PC-3 (cell line): ENCODE data around the gene TMEM82. TPM values are rescaled to one million over a fixed set of nuclear protein-coding genes. Genes with fewer than 3 reads are reported as not detected.

Experiments used
- ATAC-seq: fragments of 200-7000 bp; cut with Tn5 transposase; 2 replicates; pipeline ENCODE4 v1.9.1; 2020; ENCODE audit warnings: mild to moderate bottlenecking, moderate library complexity
- BruUV-seq: library from RNA; stranded (reverse); fragments of 400-500 nt; replicated peaks from 2 replicates; lab custom pipeline; 2021; lab: Mats Ljungman, UMichigan
- CTCF ChIA-PET: fragments of 300-600 bp; sonication (Branson Sonifier 250); formaldehyde crosslinking; loops from one replicate; lab custom pipeline; 2022; ENCODE audit warnings: antibody characterized with exemption; lab: Charles Lee
- POLR2A ChIA-PET: fragments of 300-600 bp; sonication (Branson Sonifier 250); formaldehyde crosslinking; loops from one replicate; lab custom pipeline; 2022; ENCODE audit warnings: antibody characterized with exemption; ENCODE audit not compliant: unreplicated experiment; lab: Charles Lee
- DNase-seq: peaks from one replicate; pipeline ENCODE4 v3.0.0-alpha.2; 2015
- H2AFZ ChIP-seq: fragments of 300-600 bp; sonication (generic); 2 replicates; pipeline ENCODE4 v1.6.0; 2016; ENCODE audit warnings: antibody characterized with exemption, low read length
- H3F3A ChIP-seq: fragments of 300-600 bp; sonication (generic); one replicate; pipeline ENCODE4 v1.6.0; 2017; ENCODE audit warnings: antibody characterized with exemption, low read length, control low read depth, mild to moderate bottlenecking; ENCODE audit not compliant: unreplicated experiment
- H3K27ac ChIP-seq: fragments of 300-600 bp; sonication (generic); 2 replicates; pipeline ENCODE4 v1.5.1; 2016; ENCODE audit warnings: mild to moderate bottlenecking, low read length
- H3K27me3 ChIP-seq: fragments of 300-600 bp; sonication (generic); 2 replicates; pipeline ENCODE4 v1.6.1; 2016; ENCODE audit warnings: low read length, mixed read lengths
- H3K36me3 ChIP-seq: fragments of 300-600 bp; sonication (generic); 2 replicates; pipeline ENCODE4 v1.6.1; 2016; ENCODE audit warnings: low read depth, mixed run types, low read length, mixed read lengths
- H3K4me1 ChIP-seq: fragments of 300-600 bp; sonication (generic); 2 replicates; pipeline ENCODE4 v1.5.1; 2016; ENCODE audit warnings: low read length; ENCODE audit not compliant: insufficient read depth
- H3K4me2 ChIP-seq: fragments of 300-600 bp; sonication (generic); 2 replicates; pipeline ENCODE4 v1.6.0; 2016; ENCODE audit warnings: low read length
- H3K4me3 ChIP-seq: fragments of 300-600 bp; sonication (generic); 2 replicates; pipeline ENCODE4 v1.5.1; 2016; ENCODE audit warnings: mild to moderate bottlenecking, low read length, mixed read lengths
- H3K79me2 ChIP-seq: fragments of 300-600 bp; sonication (generic); 2 replicates; pipeline ENCODE4 v1.6.1; 2017; ENCODE audit warnings: low read length, mixed read lengths
- H3K9ac ChIP-seq: fragments of 300-600 bp; sonication (generic); 2 replicates; pipeline ENCODE4 v1.6.0; 2016; ENCODE audit warnings: mild to moderate bottlenecking, low read length
- H3K9me2 ChIP-seq: fragments of 300-600 bp; sonication (generic); replicated peaks from 2 replicates; pipeline ENCODE4 v1.6.1; 2016; ENCODE audit warnings: mixed run types, low read length, mixed read lengths
- H3K9me3 ChIP-seq: fragments of 300-600 bp; sonication (generic); 2 replicates; pipeline ENCODE4 v1.6.1; 2016; ENCODE audit warnings: low read length, mixed read lengths
- H4K20me1 ChIP-seq: fragments of 300-600 bp; sonication (generic); 2 replicates; pipeline ENCODE4 v1.6.1; 2016; ENCODE audit warnings: low read length, mixed read lengths
- CTCF ChIP-seq: fragments of 300-600 bp; sonication (generic); conservative IDR thresholded peaks from 2 replicates; pipeline ENCODE4 v1.5.1; 2017; ENCODE audit warnings: antibody characterized with exemption, low read depth, mild to moderate bottlenecking, low read length
- EZH2 ChIP-seq: fragments of 300-600 bp; sonication (generic); IDR thresholded peaks from one replicate; pipeline ENCODE4 v1.6.1; 2017; ENCODE audit warnings: antibody characterized with exemption, mild to moderate bottlenecking, low read length; ENCODE audit not compliant: unreplicated experiment
- EZH2phosphoT487 ChIP-seq: fragments of 300-600 bp; sonication (generic); IDR thresholded peaks from 2 replicates; pipeline ENCODE4 v1.6.1; 2018; ENCODE audit warnings: mild to moderate bottlenecking, antibody characterized with exemption, low read length, borderline replicate concordance
- intact Hi-C: fragments of 100-400 bp; cut with micrococcal nuclease; formaldehyde crosslinking; loops from 2 replicates; pipeline ENCODE4 v1.9.0; 2023
- total RNA-seq: library from RNA; depleted of rRNA; stranded (reverse); fragments of >200 nt; gene quantifications from 2 replicates; pipeline ENCODE4 v1.2.3, GENCODE V29; 2014

The TMEM82 gene
- total RNA-seq, 1 experiment from 2014 or later, result not detected

- DNase-seq, result no peak
- ChIA-PET POLR2A (interaction anchor here (0.6 kb wide), 1 partner anchor 36 kb away, joined by 11 read pairs; no protein-coding TSS in a partner anchor), CTCF (interaction anchor here (0.6 kb wide), 2 partner anchors 161 to 163 kb away, joined by 4 read pairs; no protein-coding TSS in a partner anchor)
- peak; percentile 22 for ATAC-seq
- peak overlapping the region; percentile 94 for H3K9ac ChIP-seq
- intact Hi-C loops, result no loop called here
- peak overlapping the region; percentile 84 for H3K4me2 ChIP-seq
- peak overlapping the region; percentile 73 for H2AFZ ChIP-seq
- peak overlapping the region; percentile 21 for H3K27ac ChIP-seq
- H3K4me1 ChIP-seq, result peaks cover 43% of the 10 kb centered on the region
- H3K9me2 ChIP-seq, result no peaks in the 10 kb centered on the region
- H4K20me1 ChIP-seq, result no peaks in the 10 kb centered on the region
- H3K4me3 ChIP-seq, result peak overlapping the region; percentile 86
- no TSS peak for BruUV-seq
- H3K9me3 ChIP-seq, result no peaks in the 10 kb centered on the region
- H3K36me3 ChIP-seq, result no peaks in the 10 kb centered on the region
- no peaks in the 10 kb centered on the region for H3F3A ChIP-seq
- TF ChIP-seq EZH2 (no peak), CTCF (no peak), EZH2phosphoT487 (no peak)
- peaks cover 46% of the 10 kb centered on the region for H3K79me2 ChIP-seq
- H3K27me3 ChIP-seq, result no peaks in the 10 kb centered on the region
These were observed 16.8 kb downstream of the TMEM82 start for GRCh38 chr1:15758953-15759661.

GRCh38 chr1:15760520-15761211, 18.4 kb downstream of the TMEM82 start:
- no peak for TF ChIP-seq EZH2phosphoT487
- no peak for TF ChIP-seq EZH2
- TF ChIP-seq CTCF, result no peak
- BruUV-seq, result no TSS peak
- Histone ChIP-seq H3K9me2 (no peaks in the 10 kb centered on the region), H3K4me3 (peak overlapping the region; percentile 86), H3K27me3 (no peaks in the 10 kb centered on the region), H3K4me2 (peak overlapping the region; percentile 84), H3K9me3 (no peaks in the 10 kb centered on the region), H4K20me1 (no peaks in the 10 kb centered on the region), H3K27ac (peak overlapping the region; percentile 33), H3F3A (no peaks in the 10 kb centered on the region), H2AFZ (0 out of 2 replicates have a peak overlapping the region, but pooled peaks have one; percentile 6), H3K9ac (peak overlapping the region; percentile 12), H3K79me2 (peaks cover 49% of the 10 kb centered on the region), H3K36me3 (no peaks in the 10 kb centered on the region), H3K4me1 (peaks cover 54% of the 10 kb centered on the region)
- ATAC-seq, result peak; percentile 19
- ChIA-PET POLR2A (no interaction called here), CTCF (no interaction called here)
- peak; percentile 76 for DNase-seq
- intact Hi-C loops, result no loop called here
